Measurements from ENCODE around the gene NCAM2. TPM values are rescaled to one million over a fixed set of nuclear protein-coding genes. Genes with fewer than 3 reads are reported as not detected.

Gene NCAM2
- total and polyA plus RNA-seq, 2 donors (not counting 1 experiment from before 2014, with no cell fraction given): 0.13 TPM; not detected in 1

- H3K4me2 ChIP-seq (replicated peaks; ENCODE audit: low read depth, low read length, poor library complexity, severe bottlenecking): no peak overlapping the region
- Mint-ChIP-seq H3K9me3 (ENCODE audit: insufficient read depth) (no peaks in the 10 kb centered on the region), H3K27me3 (no peaks in the 10 kb centered on the region), H3K4me1 (no peaks in the 10 kb centered on the region), H3K4me3 (no peak overlapping the region), H3K27ac (no peak overlapping the region)
- DNase-seq: no peak
- H3K27me3 ChIP-seq (replicated peaks in 1 of 4; ENCODE audit: control extremely low read depth in 1 of 4, control insufficient read depth in 3 of 4, insufficient read depth in 4 of 4, low read length in 3 of 4): no peaks in the 10 kb centered on the region
- no peak for ATAC-seq (ENCODE audit: low read depth)
- POLR2A ChIA-PET: no interaction called here
- H3K36me3 ChIP-seq (replicated peaks in 1 of 2; ENCODE audit: control extremely low read depth in 1 of 2, control insufficient read depth in 1 of 2, extremely low read depth in 1 of 2, insufficient read depth in 2 of 2, low read length in 1 of 2): no peaks in the 10 kb centered on the region
- H3K4me1 ChIP-seq (ENCODE audit: control insufficient read depth in 2 of 2, insufficient read depth in 2 of 2, low read length in 2 of 2): no peaks in the 10 kb centered on the region
- no peak overlapping the region for H3K27ac ChIP-seq (ENCODE audit: low read length in 2 of 2)
- CTCF ChIA-PET: interaction anchor here (1.3 kb wide), 1 partner anchor 16 kb away, joined by 4 read pairs; no protein-coding TSS in a partner anchor
- WGBS (ENCODE audit: insufficient coverage): no CpG with 5 or more reads among the region's 2 CpGs
- intact Hi-C loops (cut with micrococcal nuclease): no loop called here
- H4K20me1 ChIP-seq (ENCODE audit: control insufficient read depth, insufficient read depth, low read length, poor library complexity, severe bottlenecking): no peaks in the 10 kb centered on the region
- no peak overlapping the region for H2AFZ ChIP-seq (ENCODE audit: insufficient read depth, low read depth, low read length, poor library complexity, severe bottlenecking)
- H3K9me3 ChIP-seq (ENCODE audit: control extremely low read depth in 1 of 3, control insufficient read depth in 2 of 3, insufficient read depth in 1 of 3, low read length in 2 of 3): peaks cover 0 to 3% (median 0%) of the 10 kb centered on the region in 3 donors
- no peak overlapping the region for H3K4me3 ChIP-seq (ENCODE audit: control extremely low read depth in 1 of 5, extremely low read depth in 1 of 5, insufficient read depth in 1 of 5, low read depth in 2 of 5, low read length in 4 of 5)
- no peak for TF ChIP-seq EZH2 (IDR thresholded peaks at IDR 0.05; ENCODE audit: borderline replicate concordance, insufficient read depth, low read depth, low read length, poor library complexity, severe bottlenecking)
- TF ChIP-seq, protein P1, sequence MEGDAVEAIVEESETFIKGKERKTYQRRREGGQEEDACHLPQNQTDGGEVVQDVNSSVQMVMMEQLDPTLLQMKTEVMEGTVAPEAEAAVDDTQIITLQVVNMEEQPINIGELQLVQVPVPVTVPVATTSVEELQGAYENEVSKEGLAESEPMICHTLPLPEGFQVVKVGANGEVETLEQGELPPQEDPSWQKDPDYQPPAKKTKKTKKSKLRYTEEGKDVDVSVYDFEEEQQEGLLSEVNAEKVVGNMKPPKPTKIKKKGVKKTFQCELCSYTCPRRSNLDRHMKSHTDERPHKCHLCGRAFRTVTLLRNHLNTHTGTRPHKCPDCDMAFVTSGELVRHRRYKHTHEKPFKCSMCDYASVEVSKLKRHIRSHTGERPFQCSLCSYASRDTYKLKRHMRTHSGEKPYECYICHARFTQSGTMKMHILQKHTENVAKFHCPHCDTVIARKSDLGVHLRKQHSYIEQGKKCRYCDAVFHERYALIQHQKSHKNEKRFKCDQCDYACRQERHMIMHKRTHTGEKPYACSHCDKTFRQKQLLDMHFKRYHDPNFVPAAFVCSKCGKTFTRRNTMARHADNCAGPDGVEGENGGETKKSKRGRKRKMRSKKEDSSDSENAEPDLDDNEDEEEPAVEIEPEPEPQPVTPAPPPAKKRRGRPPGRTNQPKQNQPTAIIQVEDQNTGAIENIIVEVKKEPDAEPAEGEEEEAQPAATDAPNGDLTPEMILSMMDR (IDR thresholded peaks at IDR 0.05): no peak
- no peak overlapping the region for H3K9ac ChIP-seq (ENCODE audit: low read length)
- no peaks in the 10 kb centered on the region for H3K79me2 ChIP-seq (ENCODE audit: control insufficient read depth, insufficient read depth, low read length)
Observed at GRCh38 chr21:21137986-21138385, 139.8 kb downstream of the NCAM2 start.

DNA sequence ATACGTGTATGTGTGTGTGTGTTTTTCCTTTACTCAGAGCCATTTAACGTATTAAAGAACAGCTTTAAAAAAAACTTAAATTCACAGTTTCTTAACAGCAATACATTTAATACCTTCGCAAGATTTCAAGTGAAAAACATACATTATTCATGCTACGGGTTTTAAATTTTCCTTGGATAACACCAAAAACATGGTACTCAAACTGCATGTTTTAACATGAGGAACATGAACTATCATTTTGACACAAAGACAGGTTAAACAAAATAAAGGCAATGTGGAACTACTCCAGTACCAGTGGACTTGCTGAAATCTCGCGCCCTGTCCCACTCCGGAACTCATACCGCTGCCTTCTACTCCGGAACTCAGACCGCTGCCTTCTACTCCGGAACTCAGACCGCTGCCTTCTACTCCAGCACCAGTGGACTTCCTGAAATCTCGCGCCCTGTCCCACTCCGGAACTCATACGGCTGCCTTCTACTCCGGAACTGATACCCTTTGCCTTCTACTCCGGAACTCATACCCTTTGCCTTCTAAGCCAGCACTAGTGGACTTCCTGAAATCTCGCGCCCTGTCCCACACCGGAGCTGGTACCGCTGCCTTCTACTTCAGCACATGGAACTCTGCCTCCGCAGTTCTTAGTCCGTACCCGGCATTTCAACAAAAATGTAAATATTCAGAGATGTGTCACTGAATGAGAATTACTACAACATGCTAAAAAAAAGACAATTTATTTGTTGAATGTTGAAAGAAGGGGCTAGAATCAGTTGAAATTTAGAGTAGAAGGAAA is 148.6 kb downstream of the NCAM2 start:
- WGBS (ENCODE audit: insufficient coverage): 98% methylated on average over 20 of the region's 25 CpGs
- no peak overlapping the region for H3K9ac ChIP-seq (ENCODE audit: low read length)
- DNase-seq (no peak), ATAC-seq (ENCODE audit: low read depth) (no peak)
- H3K4me2 ChIP-seq (replicated peaks; ENCODE audit: low read depth, low read length, poor library complexity, severe bottlenecking): no peak overlapping the region
- intact Hi-C loops (cut with micrococcal nuclease): no loop called here
- H2AFZ ChIP-seq (ENCODE audit: insufficient read depth, low read depth, low read length, poor library complexity, severe bottlenecking): no peak overlapping the region
- H3K36me3 ChIP-seq (replicated peaks in 1 of 2; ENCODE audit: control extremely low read depth in 1 of 2, control insufficient read depth in 1 of 2, extremely low read depth in 1 of 2, insufficient read depth in 2 of 2, low read length in 1 of 2): no peaks in the 10 kb centered on the region
- TF ChIP-seq, protein P1 (IDR thresholded peaks at IDR 0.05): no peak
- no peak for TF ChIP-seq EZH2 (IDR thresholded peaks at IDR 0.05; ENCODE audit: borderline replicate concordance, insufficient read depth, low read depth, low read length, poor library complexity, severe bottlenecking)
- H4K20me1 ChIP-seq (ENCODE audit: control insufficient read depth, insufficient read depth, low read length, poor library complexity, severe bottlenecking): no peaks in the 10 kb centered on the region
- H3K27ac ChIP-seq (ENCODE audit: low read length in 2 of 2): no peak overlapping the region
- H3K4me1 ChIP-seq (ENCODE audit: control insufficient read depth in 2 of 2, insufficient read depth in 2 of 2, low read length in 2 of 2): no peaks in the 10 kb centered on the region
- no peaks in the 10 kb centered on the region for H3K27me3 Mint-ChIP-seq
- no peaks in the 10 kb centered on the region for H3K79me2 ChIP-seq (ENCODE audit: control insufficient read depth, insufficient read depth, low read length)
- no peaks in the 10 kb centered on the region for H3K27me3 ChIP-seq (replicated peaks in 1 of 4; ENCODE audit: control extremely low read depth in 1 of 4, control insufficient read depth in 3 of 4, insufficient read depth in 4 of 4, low read length in 3 of 4)
- no peaks in the 10 kb centered on the region for H3K4me1 Mint-ChIP-seq
- no peaks in the 10 kb centered on the region for H3K9me3 ChIP-seq (ENCODE audit: control extremely low read depth in 1 of 3, control insufficient read depth in 2 of 3, insufficient read depth in 1 of 3, low read length in 2 of 3)
- no peak overlapping the region for H3K27ac Mint-ChIP-seq
- no peaks in the 10 kb centered on the region for H3K9me3 Mint-ChIP-seq (ENCODE audit: insufficient read depth)
- CTCF ChIA-PET: no interaction called here
- POLR2A ChIA-PET: no interaction called here
- no peak overlapping the region for H3K4me3 Mint-ChIP-seq
- H3K4me3 ChIP-seq (ENCODE audit: control extremely low read depth in 1 of 5, extremely low read depth in 1 of 5, insufficient read depth in 1 of 5, low read depth in 2 of 5, low read length in 4 of 5): no peak overlapping the region
